ENCODE measurements around the gene WDR45B. TPM values are rescaled to one million over a fixed set of nuclear protein-coding genes. Genes with fewer than 3 reads are reported as not detected.

WDR45B gene
- polyA plus RNA-seq, 1 of the 3 experiments (the other 2 are of a cell fraction), result 171 TPM

DNA sequence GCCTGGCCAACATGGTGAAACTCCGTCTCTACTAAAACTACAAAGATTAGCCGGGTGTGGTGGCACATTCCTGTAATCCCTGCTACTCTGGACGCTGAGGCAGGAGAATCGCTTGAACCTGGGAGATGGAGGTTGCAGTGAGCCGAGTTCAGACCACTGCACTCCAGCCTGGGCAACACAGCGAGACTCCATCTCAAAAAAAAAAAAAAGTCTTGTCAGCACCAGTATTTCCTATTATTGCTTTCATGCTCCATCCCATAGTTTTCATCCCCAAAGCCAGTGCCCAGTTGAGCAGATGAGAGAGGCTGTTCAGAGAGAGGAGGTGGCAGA, 58.4 kb downstream of the WDR45B start:
- TF ChIP-seq EZH2phosphoT487 (IDR thresholded peaks at IDR 0.05; ENCODE audit: borderline replicate concordance, low read depth) (no peak), RCOR1 (IDR thresholded peaks at IDR 0.05; ENCODE audit: low read length) (no peak), POLR2AphosphoS5 (IDR thresholded peaks at IDR 0.05; ENCODE audit: low read depth, low read length) (no peak), JUND (IDR thresholded peaks at IDR 0.05) (no peak), MXI1 (IDR thresholded peaks at IDR 0.05; ENCODE audit: low read depth, low read length) (no peak), GABPA (IDR thresholded peaks at IDR 0.05; ENCODE audit: low read depth) (no peak), FOSL2 (IDR thresholded peaks at IDR 0.05; ENCODE audit: borderline replicate concordance, low read depth) (no peak)
- WGBS (ENCODE audit: low lambda C conversion rate), result 97% methylated on average over 6 of the region's 6 CpGs
- Histone ChIP-seq H3K4me2 (no peak overlapping the region), H3K9me2 (no peaks in the 10 kb centered on the region), H3K4me3 (ENCODE audit: low read depth in 2 of 2, low read length in 1 of 2) (no peak overlapping the region), H3K4me1 (ENCODE audit: control insufficient read depth in 1 of 2, insufficient read depth in 2 of 2, low read depth in 1 of 2, low read length in 1 of 2) (peaks cover 8 to 29% of the 10 kb centered on the region in 2 experiments; a peak in 2 of 4 replicates), H3K27ac (ENCODE audit: low read depth in 2 of 2, low read length in 1 of 2) (no peak overlapping the region), H4K20me1 (ENCODE audit: insufficient read depth) (peaks cover 7% of the 10 kb centered on the region), H3F3A (replicated peaks; ENCODE audit: insufficient read depth) (peaks cover 43% of the 10 kb centered on the region), H3K27me3 (ENCODE audit: insufficient read depth) (no peaks in the 10 kb centered on the region), H3K79me2 (ENCODE audit: insufficient read depth) (peaks cover 18% of the 10 kb centered on the region; the same call in 1 of the 2 replicates), H3K36me3 (replicated peaks in 1 of 2; ENCODE audit: control insufficient read depth in 1 of 2, insufficient read depth in 2 of 2, low read length in 1 of 2) (peaks cover 25 to 41% of the 10 kb centered on the region in 2 experiments), H3K9ac (no peak overlapping the region), H2AFZ (ENCODE audit: low read depth) (no peak overlapping the region), H3K9me3 (no peaks in the 10 kb centered on the region)
- POLR2A ChIA-PET, result no interaction called here
- DNase-seq, result no peak
- CTCF ChIA-PET, result no interaction called here

GRCh38 chr17:82588266-82589175, 59.7 kb downstream of the WDR45B start:
- H3K9me2 ChIP-seq, result no peaks in the 10 kb centered on the region
- no peak overlapping the region for H3K27ac ChIP-seq (ENCODE audit: low read depth in 2 of 2, low read length in 1 of 2)
- no peak overlapping the region for H3K4me2 ChIP-seq
- peaks cover 7% of the 10 kb centered on the region for H4K20me1 ChIP-seq (ENCODE audit: insufficient read depth)
- no peak overlapping the region for H3K9ac ChIP-seq
- H3K9me3 ChIP-seq, result no peaks in the 10 kb centered on the region
- 95% methylated on average over 27 of the region's 27 CpGs for WGBS (ENCODE audit: low lambda C conversion rate)
- no peak for DNase-seq
- H2AFZ ChIP-seq (ENCODE audit: low read depth), result no peak overlapping the region
- peaks cover 34 to 41% of the 10 kb centered on the region in 2 experiments for H3K36me3 ChIP-seq (replicated peaks in 1 of 2; ENCODE audit: control insufficient read depth in 1 of 2, insufficient read depth in 2 of 2, low read length in 1 of 2)
- no peaks in the 10 kb centered on the region for H3K27me3 ChIP-seq (ENCODE audit: insufficient read depth)
- 0 out of 2 replicates have a peak, but pooled peaks cover 10% of the 10 kb centered on the region for H3K79me2 ChIP-seq (ENCODE audit: insufficient read depth)
- POLR2A ChIA-PET, result no interaction called here
- H3K4me3 ChIP-seq (ENCODE audit: low read depth in 2 of 2, low read length in 1 of 2), result no peak overlapping the region
- peaks cover 37% of the 10 kb centered on the region for H3F3A ChIP-seq (replicated peaks; ENCODE audit: insufficient read depth)
- CTCF ChIA-PET, result interaction anchor here (1.7 kb wide), 1 partner anchor 35 kb away, joined by 4 read pairs; no protein-coding TSS in a partner anchor
- TF ChIP-seq SMC3 (IDR thresholded peaks at IDR 0.05; ENCODE audit: low read depth, low read length) (no peak), MAX (IDR thresholded peaks at IDR 0.05; ENCODE audit: low read depth) (no peak), RAD21 (IDR thresholded peaks at IDR 0.05; ENCODE audit: low read length) (no peak), FOXM1 (IDR thresholded peaks at IDR 0.05; ENCODE audit: low read depth) (no peak), EZH2phosphoT487 (IDR thresholded peaks at IDR 0.05; ENCODE audit: borderline replicate concordance, low read depth) (no peak), EP300 (IDR thresholded peaks at IDR 0.05; ENCODE audit: borderline replicate concordance in 1 of 2, low read depth in 1 of 2, low read length in 1 of 2) (no peak), NRF1 (IDR thresholded peaks at IDR 0.05; ENCODE audit: low read depth, low read length) (no peak), PBX3 (IDR thresholded peaks at IDR 0.05) (no peak), MEF2A (IDR thresholded peaks at IDR 0.05; ENCODE audit: borderline replicate concordance, low read depth) (no peak), TCF12 (IDR thresholded peaks at IDR 0.05) (no peak), FOXJ3 (CRISPR knock-in tag; IDR thresholded peaks at IDR 0.05) (no peak), TAF1 (IDR thresholded peaks at IDR 0.05; ENCODE audit: borderline replicate concordance, low read depth, low read length) (no peak), RCOR1 (IDR thresholded peaks at IDR 0.05; ENCODE audit: low read length) (no peak)
- TF ChIP-seq, protein P1, sequence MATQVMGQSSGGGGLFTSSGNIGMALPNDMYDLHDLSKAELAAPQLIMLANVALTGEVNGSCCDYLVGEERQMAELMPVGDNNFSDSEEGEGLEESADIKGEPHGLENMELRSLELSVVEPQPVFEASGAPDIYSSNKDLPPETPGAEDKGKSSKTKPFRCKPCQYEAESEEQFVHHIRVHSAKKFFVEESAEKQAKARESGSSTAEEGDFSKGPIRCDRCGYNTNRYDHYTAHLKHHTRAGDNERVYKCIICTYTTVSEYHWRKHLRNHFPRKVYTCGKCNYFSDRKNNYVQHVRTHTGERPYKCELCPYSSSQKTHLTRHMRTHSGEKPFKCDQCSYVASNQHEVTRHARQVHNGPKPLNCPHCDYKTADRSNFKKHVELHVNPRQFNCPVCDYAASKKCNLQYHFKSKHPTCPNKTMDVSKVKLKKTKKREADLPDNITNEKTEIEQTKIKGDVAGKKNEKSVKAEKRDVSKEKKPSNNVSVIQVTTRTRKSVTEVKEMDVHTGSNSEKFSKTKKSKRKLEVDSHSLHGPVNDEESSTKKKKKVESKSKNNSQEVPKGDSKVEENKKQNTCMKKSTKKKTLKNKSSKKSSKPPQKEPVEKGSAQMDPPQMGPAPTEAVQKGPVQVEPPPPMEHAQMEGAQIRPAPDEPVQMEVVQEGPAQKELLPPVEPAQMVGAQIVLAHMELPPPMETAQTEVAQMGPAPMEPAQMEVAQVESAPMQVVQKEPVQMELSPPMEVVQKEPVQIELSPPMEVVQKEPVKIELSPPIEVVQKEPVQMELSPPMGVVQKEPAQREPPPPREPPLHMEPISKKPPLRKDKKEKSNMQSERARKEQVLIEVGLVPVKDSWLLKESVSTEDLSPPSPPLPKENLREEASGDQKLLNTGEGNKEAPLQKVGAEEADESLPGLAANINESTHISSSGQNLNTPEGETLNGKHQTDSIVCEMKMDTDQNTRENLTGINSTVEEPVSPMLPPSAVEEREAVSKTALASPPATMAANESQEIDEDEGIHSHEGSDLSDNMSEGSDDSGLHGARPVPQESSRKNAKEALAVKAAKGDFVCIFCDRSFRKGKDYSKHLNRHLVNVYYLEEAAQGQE (IDR thresholded peaks at IDR 0.05; ENCODE audit: low read depth, low read length), result no peak
- TF ChIP-seq, protein P2, sequence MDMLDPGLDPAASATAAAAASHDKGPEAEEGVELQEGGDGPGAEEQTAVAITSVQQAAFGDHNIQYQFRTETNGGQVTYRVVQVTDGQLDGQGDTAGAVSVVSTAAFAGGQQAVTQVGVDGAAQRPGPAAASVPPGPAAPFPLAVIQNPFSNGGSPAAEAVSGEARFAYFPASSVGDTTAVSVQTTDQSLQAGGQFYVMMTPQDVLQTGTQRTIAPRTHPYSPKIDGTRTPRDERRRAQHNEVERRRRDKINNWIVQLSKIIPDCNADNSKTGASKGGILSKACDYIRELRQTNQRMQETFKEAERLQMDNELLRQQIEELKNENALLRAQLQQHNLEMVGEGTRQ (IDR thresholded peaks at IDR 0.05; ENCODE audit: borderline replicate concordance, low read depth, low read length), result no peak
- H3K4me1 ChIP-seq (ENCODE audit: control insufficient read depth in 1 of 2, insufficient read depth in 2 of 2, low read depth in 1 of 2, low read length in 1 of 2), result peaks cover 1 to 19% of the 10 kb centered on the region in 2 experiments; a peak in 2 of 4 replicates

All from SK-N-SH (cell line).